Sigmoid colon (tissue), 4 donors: ENCODE measurements around the gene CPM.

Experiments used
- CTCF ChIP-seq, 4 experiments: fragments of 450-650 bp in 3 of 4; fragments of 200-600 bp in 1 of 4; IDR thresholded peaks; one replicate each; pipeline ENCODE4 v1.5.1; 2016 to 2019; ENCODE audit warnings: antibody characterized with exemption in 4 of 4, mild to moderate bottlenecking in 3 of 4, moderate library complexity in 2 of 4
- EP300 ChIP-seq, 4 donors: sonication (generic); formaldehyde crosslinking; IDR thresholded peaks; one replicate each; pipeline ENCODE4 v1.6.1; 2017; ENCODE audit warnings: antibody characterized with exemption in 4 of 4
- POLR2A ChIP-seq, 2 donors: fragments of 450-650 bp; IDR thresholded peaks; one replicate each; pipeline ENCODE4 v1.6.1; 2016; ENCODE audit warnings: antibody characterized with exemption in 2 of 2, mild to moderate bottlenecking in 2 of 2, moderate library complexity in 2 of 2
- POLR2AphosphoS5 ChIP-seq, 4 donors: sonication (generic); formaldehyde crosslinking; IDR thresholded peaks; one replicate each; pipeline ENCODE4 v1.6.1; 2017; ENCODE audit warnings: antibody characterized with exemption in 4 of 4

GRCh38 chr12:68825569-68826217 lies 107.3 kb downstream of the CPM start:
- TF ChIP-seq CTCF (IDR thresholded peaks at IDR 0.05) (no peak), EP300 (IDR thresholded peaks at IDR 0.05) (no peak), POLR2A (IDR thresholded peaks at IDR 0.05) (no peak), POLR2AphosphoS5 (IDR thresholded peaks at IDR 0.05) (no peak)
